COLO829 (cell line): ENCODE measurements around the gene KCNAB1.
"Not testable (repeated sequence)": the region's sequence is repeated elsewhere in the genome, so short reads cannot be mapped to it uniquely, and the experiment has no call there.

ENCODE experiments used
- DNase-seq: peaks from one replicate; pipeline ENCODE4 v3.0.0; 2012; ENCODE audit warnings: low spot score

The KCNAB1 gene

GRCh38 chr3:156218353-156218744 lies 98.0 kb downstream of the KCNAB1 start:
- no peak for DNase-seq

GRCh38 chr3:156222381-156222780 lies 102.0 kb downstream of the KCNAB1 start:
- not testable (repeated sequence) for DNase-seq

- DNase-seq, result not testable (repeated sequence)
These were observed 103.7 kb downstream of the KCNAB1 start for GRCh38 chr3:156224046-156224445.

- DNase-seq, result no peak
These were observed 106.5 kb downstream of the KCNAB1 start for GRCh38 chr3:156226676-156227420.

GRCh38 chr3:156227704-156228103 lies 107.3 kb downstream of the KCNAB1 start:
- no peak for DNase-seq

GRCh38 chr3:156230278-156230900 lies 110.0 kb downstream of the KCNAB1 start:
- no peak for DNase-seq

- not testable (repeated sequence) for DNase-seq
These were observed 110.8 kb downstream of the KCNAB1 start for GRCh38 chr3:156231221-156231620.

- no peak for DNase-seq
These were observed 113.5 kb downstream of the KCNAB1 start for GRCh38 chr3:156233876-156234275.

GRCh38 chr3:156236556-156237260 lies 116.3 kb downstream of the KCNAB1 start:
- no peak for DNase-seq

- DNase-seq, result no peak
These were observed 120.3 kb downstream of the KCNAB1 start for GRCh38 chr3:156240642-156241041.

- DNase-seq, result no peak
These were observed 126.8 kb downstream of the KCNAB1 start for GRCh38 chr3:156246961-156247725.

GRCh38 chr3:156250550-156250949 lies 130.2 kb downstream of the KCNAB1 start:
- no peak for DNase-seq

GRCh38 chr3:156251424-156251823 lies 131.0 kb downstream of the KCNAB1 start:
- no peak for DNase-seq

- no peak for DNase-seq
These were observed 132.3 kb downstream of the KCNAB1 start for GRCh38 chr3:156252656-156253055.

GRCh38 chr3:156253150-156253549 lies 132.8 kb downstream of the KCNAB1 start:
- no peak for DNase-seq

GRCh38 chr3:156256256-156256655 lies 135.9 kb downstream of the KCNAB1 start:
- DNase-seq, result no peak

GRCh38 chr3:156256945-156257344 lies 136.6 kb downstream of the KCNAB1 start:
- no peak for DNase-seq

- no peak for DNase-seq
These were observed 137.9 kb downstream of the KCNAB1 start for GRCh38 chr3:156258301-156258700.

- DNase-seq, result no peak
These were observed 139.5 kb downstream of the KCNAB1 start for GRCh38 chr3:156259896-156260295.

GRCh38 chr3:156260331-156260730 lies 140.0 kb downstream of the KCNAB1 start:
- DNase-seq, result no peak

- no peak for DNase-seq
These were observed 144.4 kb downstream of the KCNAB1 start for GRCh38 chr3:156264771-156265170.

- no peak for DNase-seq
These were observed 151.1 kb downstream of the KCNAB1 start for GRCh38 chr3:156271508-156271907.
